GM19240 (cell line): Measurements from ENCODE around the gene APOOL.
"Not testable (repeated sequence)": the region's sequence is repeated elsewhere in the genome, so short reads cannot be mapped to it uniquely, and the experiment has no call there.

Source experiments
- DNase-seq: peaks from one replicate; pipeline ENCODE4 v3.0.0; 2011; ENCODE audit warnings: low spot score; ENCODE audit not compliant: insufficient read length

The APOOL gene

GRCh38 chrX:85003655-85004244 is at the start of gene APOOL:
Gene APOOL, plus strand, starts transcription at chrX:85003877. Its CDS starts 36 bp downstream, at chrX:85003913.
- peak; percentile 8 for DNase-seq

GRCh38 chrX:84956304-84956703 is 47.4 kb upstream of the APOOL start:
- no peak for DNase-seq

- DNase-seq: no peak
Observed at GRCh38 chrX:84974803-84975202, 28.9 kb upstream of the APOOL start.

GRCh38 chrX:84991739-84992138 is 11.9 kb upstream of the APOOL start:
- not testable (repeated sequence) for DNase-seq

- DNase-seq: no peak
Observed at GRCh38 chrX:84993150-84993549, 10.5 kb upstream of the APOOL start.

GRCh38 chrX:85001344-85001743 is 2.3 kb upstream of the APOOL start:
- DNase-seq: no peak

- DNase-seq: no peak
Observed at GRCh38 chrX:85004255-85004654, 578 bp downstream of the APOOL start.

DNA sequence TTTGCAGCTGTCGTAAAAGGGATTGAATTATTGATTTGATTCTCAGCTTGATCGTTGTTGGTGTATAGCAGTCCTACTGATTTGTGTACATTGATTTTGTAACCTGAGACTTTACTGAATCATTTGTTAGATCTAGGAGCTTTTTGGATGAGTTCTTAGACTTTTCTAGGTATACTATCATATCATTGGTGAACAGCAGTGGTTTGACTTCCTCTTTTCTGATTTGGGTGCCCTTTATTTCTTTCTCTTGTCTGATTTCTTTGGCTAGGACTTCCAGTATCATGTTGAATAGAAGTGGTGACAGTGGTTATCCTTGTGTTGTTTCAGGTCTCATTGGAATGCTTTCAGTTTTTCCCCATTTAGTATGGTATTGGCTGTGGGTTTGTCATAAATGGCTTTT is 8.4 kb downstream of the APOOL start:
- DNase-seq: no peak

DNA sequence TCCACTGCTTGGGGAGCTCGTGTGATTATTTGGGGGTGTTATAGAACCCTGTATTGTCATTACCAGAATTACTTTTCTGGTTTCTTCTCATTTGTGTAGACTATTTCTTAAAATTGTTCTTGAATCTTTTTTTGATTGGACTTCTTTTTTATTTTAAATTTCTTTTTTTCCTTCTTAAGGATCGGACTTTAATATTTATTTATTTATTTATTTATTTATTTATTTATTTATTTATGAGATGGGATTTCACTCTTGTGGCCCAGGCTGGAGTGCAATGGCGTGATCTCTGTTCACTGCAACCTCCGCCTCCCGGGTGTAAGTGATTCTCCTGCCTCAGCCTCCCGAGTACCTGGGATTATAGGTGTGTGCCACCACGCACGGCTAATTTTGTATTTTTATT is 11.7 kb downstream of the APOOL start:
- DNase-seq: not testable (repeated sequence)

GRCh38 chrX:85017721-85018120 is 14.0 kb downstream of the APOOL start:
- DNase-seq: no peak

GRCh38 chrX:85018471-85018870 is 14.8 kb downstream of the APOOL start:
- no peak for DNase-seq

GRCh38 chrX:85020216-85020615 is 16.5 kb downstream of the APOOL start:
- no peak for DNase-seq

GRCh38 chrX:85024044-85024443 is 20.4 kb downstream of the APOOL start:
- no peak for DNase-seq

DNA sequence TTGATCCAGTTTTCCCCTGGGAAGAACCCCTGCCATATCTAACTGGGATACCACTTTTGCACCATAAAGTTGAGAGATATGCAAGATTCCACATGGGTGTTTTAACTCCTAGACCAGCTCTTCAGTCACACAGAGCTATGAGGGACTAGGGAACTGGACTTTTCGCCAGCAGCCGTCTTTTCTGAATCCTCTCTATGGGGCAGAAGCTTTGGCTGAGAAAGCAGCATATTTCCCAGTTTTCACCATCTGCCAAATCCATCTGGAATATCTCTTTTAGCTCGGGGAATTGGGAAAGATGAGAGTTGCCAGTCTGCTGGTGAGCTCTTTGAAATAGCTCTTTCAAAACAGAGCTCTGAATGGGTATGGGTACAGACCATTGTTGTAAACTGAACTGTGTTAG is 20.9 kb downstream of the APOOL start:
- no peak for DNase-seq

- no peak for DNase-seq
Observed at GRCh38 chrX:85026170-85026569, 22.5 kb downstream of the APOOL start.

DNA sequence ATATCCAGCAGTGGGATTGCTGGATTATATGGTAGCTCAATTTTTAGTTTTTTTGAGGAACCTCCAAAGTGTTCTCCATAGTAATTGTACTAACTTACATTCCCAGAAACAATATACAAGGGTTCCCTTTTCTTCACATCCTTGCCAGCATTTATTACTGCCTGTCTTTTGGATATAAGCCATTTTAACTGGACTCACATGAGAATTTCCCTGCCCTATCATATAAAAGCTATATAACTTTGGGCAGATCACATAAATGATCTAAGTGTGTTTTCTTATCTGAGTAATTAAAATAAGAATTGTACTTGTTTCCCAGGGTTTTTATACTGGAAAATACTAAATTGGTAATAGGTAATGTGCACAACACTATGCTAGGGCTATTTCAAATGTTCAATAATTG is 25.4 kb downstream of the APOOL start:
- no peak for DNase-seq

- no peak for DNase-seq
Observed at GRCh38 chrX:85031505-85031904, 27.8 kb downstream of the APOOL start.

DNA sequence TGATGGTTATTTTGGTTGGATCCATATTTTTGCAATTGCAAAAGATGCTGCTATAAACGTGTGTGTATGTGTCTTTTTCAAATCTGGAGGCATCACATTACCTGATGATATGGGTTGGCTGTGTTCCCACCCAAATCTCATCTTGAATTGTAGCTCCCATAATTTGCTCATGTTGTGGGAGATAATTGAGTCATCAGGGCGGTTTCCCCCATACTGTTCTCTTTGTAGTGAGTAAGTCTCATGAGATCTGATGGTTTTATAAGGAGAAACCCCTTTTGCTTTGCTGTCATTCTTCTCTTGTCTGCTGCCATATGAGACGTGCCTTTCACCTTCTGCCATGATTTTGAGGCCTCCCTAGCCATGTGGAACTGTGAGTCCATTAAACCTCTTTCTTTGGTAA is 33.4 kb downstream of the APOOL start:
- DNase-seq: no peak

DNA sequence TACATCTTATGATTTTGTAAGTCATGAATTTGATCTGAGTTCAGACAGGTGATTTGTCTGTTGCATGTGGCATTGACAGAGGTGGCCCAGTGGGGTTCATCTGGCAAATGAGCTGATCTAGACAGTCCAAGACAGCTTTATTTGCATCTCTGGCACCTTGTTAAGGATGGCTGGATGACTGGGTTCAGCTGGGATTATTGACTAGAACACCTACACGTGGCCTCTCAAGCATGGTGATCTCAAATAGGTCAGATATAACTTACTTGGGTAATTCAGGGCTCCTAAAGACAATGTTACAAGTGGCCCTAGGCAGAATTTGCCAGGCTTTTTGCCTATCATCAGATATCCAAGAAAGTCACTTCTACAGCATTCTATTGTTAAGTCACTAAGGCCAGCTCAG is 48.0 kb downstream of the APOOL start:
- no peak for DNase-seq

DNA sequence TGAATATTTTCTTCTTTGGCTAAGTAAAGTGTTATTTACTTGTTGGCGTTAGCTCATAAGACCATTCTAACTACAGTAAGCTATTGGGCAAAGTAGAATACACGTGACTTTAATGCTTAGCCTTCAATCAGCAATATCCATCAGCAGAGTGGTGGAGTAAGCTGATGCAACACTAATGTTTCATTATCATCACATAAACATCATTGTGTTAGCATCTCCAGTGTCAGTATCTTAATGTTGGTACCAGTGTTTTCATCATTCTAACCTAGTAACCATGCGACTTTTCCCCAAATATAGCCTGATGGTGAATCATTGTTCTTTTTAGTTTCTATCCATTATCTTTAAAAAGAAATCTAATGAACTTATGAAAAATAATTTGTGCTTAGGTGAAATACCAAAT is 48.5 kb downstream of the APOOL start:
- no peak for DNase-seq

- DNase-seq: no peak
Observed at GRCh38 chrX:85052636-85053343, 49.1 kb downstream of the APOOL start.

DNA sequence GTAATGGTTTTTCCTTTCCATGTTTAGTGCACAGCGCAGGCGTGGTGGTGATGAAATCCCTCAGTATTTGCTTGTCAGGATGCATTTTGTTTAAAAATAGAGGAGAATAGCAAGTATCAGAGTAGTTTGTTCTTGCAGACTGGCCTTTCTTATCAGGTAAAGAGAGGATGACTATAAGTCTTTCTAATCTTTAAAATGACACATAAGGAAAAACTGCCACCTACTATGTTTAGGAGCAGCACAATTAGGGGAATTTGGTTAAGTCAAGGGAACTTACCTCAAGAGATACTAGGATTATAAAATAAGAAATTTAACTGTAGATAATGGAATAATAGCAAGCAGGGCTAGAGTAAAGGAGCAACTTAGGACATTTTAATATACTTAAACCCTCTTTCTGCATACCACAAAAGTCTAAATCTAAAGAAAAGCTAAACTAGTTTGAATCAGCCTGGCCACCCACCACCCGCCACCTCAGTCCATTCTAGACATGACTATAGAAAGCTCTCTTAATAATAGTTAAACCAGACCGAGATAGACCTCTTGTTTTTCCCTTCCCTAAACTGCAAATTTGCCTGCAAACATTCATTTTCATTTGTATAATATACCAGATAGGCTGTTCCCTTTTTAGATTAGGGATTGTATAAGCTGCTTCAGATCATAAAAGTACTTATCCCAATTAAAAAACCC is 62.0 kb downstream of the APOOL start:
- DNase-seq: no peak

GRCh38 chrX:85077247-85077646 is 73.6 kb downstream of the APOOL start:
- DNase-seq: not testable (repeated sequence)
